Endothelial cell of umbilical vein (primary cell): ENCODE results near the gene B4GALNT4. TPM values are rescaled to one million over a fixed set of nuclear protein-coding genes. Genes with fewer than 3 reads are reported as not detected.

Source experiments
- BruUV-seq: library from RNA; stranded (reverse); fragments of 400-500 nt; replicated peaks from 2 replicates; lab custom pipeline; 2021; lab: Mats Ljungman, UMichigan
- CTCF ChIA-PET: fragments of 300-600, 350-600 bp; sonication (Branson Sonifier 250); formaldehyde crosslinking; loops from one replicate; lab custom pipeline; 2021; ENCODE audit warnings: antibody characterized with exemption, inconsistent platforms; lab: Charles Lee
- POLR2A ChIA-PET: fragments of 300-600, 350-600 bp; sonication (Branson Sonifier 250); formaldehyde crosslinking; loops from one replicate; lab custom pipeline; 2021; ENCODE audit warnings: antibody characterized with exemption, inconsistent platforms; lab: Charles Lee
- DNase-seq: peaks from one replicate; pipeline ENCODE4 v3.0.0-alpha.2; 2011; ENCODE audit warnings: low read depth, low spot score
- FAIRE-seq: peaks from 2 replicates; lab custom pipeline; 2011; peaks lifted over from hg19 to GRCh38; lab: Jason Lieb, UNC
- H2AFZ ChIP-seq: 2 replicates; pipeline ENCODE4 v1.6.0; 2012; ENCODE audit warnings: low read depth, low read length, control low read depth, inconsistent platforms
- H3K27ac ChIP-seq: 2 replicates; pipeline ENCODE4 v1.5.1; 2011; ENCODE audit warnings: low read depth, mild to moderate bottlenecking, control low read depth, low read length, moderate library complexity; ENCODE audit not compliant: insufficient read depth
- H3K27me3 ChIP-seq, 2 experiments: 2 replicates each; pipeline versions ENCODE4 v1.6.0 to v1.6.1; 2011; ENCODE audit warnings: low read length in 2 of 2, mixed read lengths in 1 of 2; ENCODE audit not compliant: control insufficient read depth in 2 of 2, insufficient read depth in 2 of 2
- H3K36me3 ChIP-seq, 2 experiments: 2 replicates in 1 of 2; 3 replicates in 1 of 2; pipeline ENCODE4 v1.5.1; 2011; ENCODE audit warnings: low read length in 2 of 2, mild to moderate bottlenecking in 1 of 2, moderate library complexity in 1 of 2; ENCODE audit not compliant: control insufficient read depth in 2 of 2, insufficient read depth in 2 of 2; ENCODE audit errors: extremely low read depth in 1 of 2
- H3K4me1 ChIP-seq: 3 replicates; pipeline ENCODE4 v1.5.1; 2011; ENCODE audit warnings: mild to moderate bottlenecking, low read length; ENCODE audit not compliant: control insufficient read depth, insufficient read depth; ENCODE audit errors: extremely low read depth
- H3K4me2 ChIP-seq: 2 replicates; pipeline ENCODE4 v1.6.1; 2011; ENCODE audit warnings: low read length, control low read depth, mixed read lengths; ENCODE audit not compliant: insufficient read depth
- H3K4me3 ChIP-seq, 3 experiments: fragments of 200-600 bp in 1 of 3; sonication (generic), shearing (Covaris generic) in 1 of 3; replicated peaks in 1 of 3; 2 replicates each; pipeline ENCODE4 v1.5.1; 2011 to 2016; ENCODE audit warnings: control low read depth in 3 of 3, low read length in 3 of 3, mild to moderate bottlenecking in 2 of 3, inconsistent platforms in 1 of 3, low read depth in 1 of 3, moderate library complexity in 1 of 3; ENCODE audit not compliant: insufficient read depth in 1 of 3
- H3K79me2 ChIP-seq: 2 replicates; pipeline ENCODE4 v1.6.0; 2012; ENCODE audit warnings: low read length, inconsistent platforms; ENCODE audit not compliant: control insufficient read depth, insufficient read depth
- H3K9ac ChIP-seq: replicated peaks from 2 replicates; pipeline ENCODE3; 2011; ENCODE audit warnings: low read length, control low read depth; ENCODE audit not compliant: insufficient read depth; ENCODE audit errors: extremely low read depth
- H3K9me1 ChIP-seq: replicated peaks from 3 replicates; pipeline ENCODE4 v1.6.0; 2011; ENCODE audit warnings: mild to moderate bottlenecking, low read length; ENCODE audit not compliant: control insufficient read depth, insufficient read depth; ENCODE audit errors: extremely low read depth
- H3K9me3 ChIP-seq: replicated peaks from 2 replicates; pipeline ENCODE4 v1.5.1; 2012; ENCODE audit warnings: low read length, inconsistent platforms; ENCODE audit not compliant: control insufficient read depth, insufficient read depth
- H4K20me1 ChIP-seq: replicated peaks from 2 replicates; pipeline ENCODE3; 2011; ENCODE audit warnings: mild to moderate bottlenecking, low read length; ENCODE audit not compliant: control insufficient read depth, insufficient read depth; ENCODE audit errors: extremely low read depth
- CTCF ChIP-seq, 2 donors: IDR thresholded peaks; 1 replicate in 1 of 2; 2 replicates in 1 of 2; pipeline ENCODE4 v1.5.1; 2011; ENCODE audit warnings: low read length in 2 of 2, mild to moderate bottlenecking in 2 of 2, moderate library complexity in 2 of 2, control low read depth in 1 of 2, inconsistent platforms in 1 of 2, low read depth in 1 of 2; ENCODE audit not compliant: insufficient read depth in 1 of 2; ENCODE audit errors: extremely low read depth in 1 of 2
- FOS ChIP-seq: IDR thresholded peaks from 2 replicates; pipeline ENCODE4 v1.6.1; 2011; ENCODE audit warnings: mild to moderate bottlenecking, low read length, moderate library complexity, borderline replicate concordance; ENCODE audit not compliant: insufficient read depth
- GATA2 ChIP-seq: IDR thresholded peaks from 2 replicates; pipeline ENCODE4 v1.7.0; 2011; ENCODE audit warnings: low read depth, mild to moderate bottlenecking, moderate library complexity, mixed read lengths, low read length; ENCODE audit not compliant: insufficient read length, insufficient read depth
- JUN ChIP-seq: IDR thresholded peaks from 2 replicates; pipeline ENCODE4 v1.6.1; 2011; ENCODE audit warnings: borderline replicate concordance, low read depth; ENCODE audit not compliant: insufficient read length, insufficient read depth
- MYC ChIP-seq: IDR thresholded peaks from one replicate; pipeline ENCODE4 v1.6.1; 2011; ENCODE audit warnings: mild to moderate bottlenecking, low read depth, low read length
- POLR2A ChIP-seq: IDR thresholded peaks from 2 replicates; pipeline ENCODE4 v1.6.1; 2012; ENCODE audit warnings: low read depth, mild to moderate bottlenecking, control low read depth, low read length
- POLR2AphosphoS5 ChIP-seq: IDR thresholded peaks from 2 replicates; pipeline ENCODE4 v1.6.1; 2012; ENCODE audit warnings: low read depth, mild to moderate bottlenecking, control low read depth, low read length, moderate library complexity; ENCODE audit not compliant: insufficient read depth
- dilution Hi-C: fragments of 300-500 bp; cut with MboI; formaldehyde crosslinking; loops from one replicate; pipeline ENCODE4 v1.15.0; 2019; ENCODE audit warnings: low sequenced_read_pairs; ENCODE audit not compliant: extremely low pct_ligation_motif_present
- intact Hi-C: fragments of 100-400 bp; cut with micrococcal nuclease; formaldehyde crosslinking; loops from one replicate; pipeline ENCODE4 v1.10.0; 2022
- polyA plus RNA-seq, 4 experiments: library from polyadenylated mRNA; depleted of rRNA in 3 of 4; stranded (reverse) in 3 of 4; unstranded in 1 of 4; fragments of >200 nt; gene quantifications; 2 replicates each; pipeline versions ENCODE4 v1.2.1 to v1.2.3, GENCODE V29; 2011 to 2012; ENCODE audit warnings: missing spikeins in 1 of 4
- total RNA-seq: library from RNA; stranded (reverse); gene quantifications from 2 replicates; pipeline ENCODE4 v1.2.3, GENCODE V29; 2021

The B4GALNT4 gene
- total and polyA plus RNA-seq, 2 donors (not counting 3 experiments of a cell fraction or from before 2014, with no cell fraction given), result 9.2 to 9.6 TPM

GRCh38 chr11:371716-372590 lies 2.7 kb downstream of the B4GALNT4 start:
- dilution Hi-C loops, result no loop called here
- POLR2A ChIA-PET, result no interaction called here

More at GRCh38 chr11:371716-372590, 2.7 kb downstream of the B4GALNT4 start:
- Histone ChIP-seq H3K4me1 (no peaks in the 10 kb centered on the region), H3K79me2 (no peaks in the 10 kb centered on the region), H3K9ac (no peak overlapping the region), H4K20me1 (no peaks in the 10 kb centered on the region), H3K36me3 (no peaks in the 10 kb centered on the region), H3K9me3 (no peaks in the 10 kb centered on the region), H2AFZ (no peak overlapping the region), H3K9me1 (no peaks in the 10 kb centered on the region), H3K4me3 (no peak overlapping the region), H3K4me2 (no peak overlapping the region), H3K27ac (no peak overlapping the region), H3K27me3 (peaks cover 17 to 20% of the 10 kb centered on the region in 2 experiments)
- FAIRE-seq, result no peak
- no TSS peak for BruUV-seq
- CTCF ChIA-PET, result interaction anchor here (1.0 to 1.6 kb wide), 4 partner anchors 15 to 121 kb away, joined by 3 to 7 read pairs (median 4); no protein-coding TSS in a partner anchor
- DNase-seq, result no peak
- no peak for TF ChIP-seq GATA2
- no peak for TF ChIP-seq POLR2AphosphoS5
- no peak for TF ChIP-seq JUN
- no peak for TF ChIP-seq CTCF (IDR thresholded peaks at IDR 0.05; ENCODE audit: extremely low read depth in 1 of 2, insufficient read depth in 1 of 2, low read depth in 1 of 2, low read length in 2 of 2)
- no peak for TF ChIP-seq FOS
- TF ChIP-seq MYC, result no peak
- TF ChIP-seq POLR2A, result no peak
- intact Hi-C loops, result loop anchor here (2.0 kb wide), 1 partner anchor 77 kb away; no protein-coding TSS in a partner anchor
